ENCODE data around the gene KIF20A.
A peak's percentile ranks its signal among the peaks of the same experiment; 100 is the strongest.
"Not testable (repeated sequence)": the region's sequence is repeated elsewhere in the genome, so short reads cannot be mapped to it uniquely, and the experiment has no call there.

KIF20A gene

DNA sequence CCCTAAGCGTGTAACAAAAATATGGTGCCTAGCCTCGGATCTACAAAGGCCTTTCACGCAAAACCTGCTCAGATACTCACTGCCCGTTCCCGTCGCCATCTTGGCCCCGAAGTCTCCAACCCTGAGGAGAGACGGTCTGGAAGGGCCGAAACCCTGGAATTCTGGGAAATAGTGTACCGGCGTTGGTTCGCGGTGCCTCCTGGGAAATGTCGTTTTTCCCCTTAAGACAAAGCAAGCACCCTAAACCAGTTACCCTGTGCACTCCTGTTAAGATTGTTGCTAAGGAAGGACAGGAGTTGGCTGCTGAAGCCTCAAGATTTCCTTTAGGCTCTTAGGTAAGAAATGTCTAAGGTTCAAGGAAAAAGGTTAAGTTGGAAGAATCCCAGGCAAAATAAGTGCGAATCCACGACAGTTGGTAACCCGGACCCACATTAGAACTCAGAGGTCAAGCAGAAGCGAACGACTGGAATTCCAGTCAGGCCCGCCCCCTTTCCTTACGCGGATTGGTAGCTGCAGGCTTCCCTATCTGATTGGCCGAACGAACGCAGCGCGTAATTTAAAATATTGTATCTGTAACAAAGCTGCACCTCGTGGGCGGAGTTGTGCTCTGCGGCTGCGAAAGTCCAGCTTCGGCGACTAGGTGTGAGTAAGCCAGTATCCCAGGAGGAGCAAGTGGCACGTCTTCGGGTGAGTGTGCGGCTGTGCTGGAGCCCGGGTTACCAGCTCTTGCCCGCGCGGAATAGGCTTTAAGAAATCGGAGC is at the start of gene KIF20A, which contains the start of gene BRD8:
TSS of gene KIF20A (plus strand) at position 597 of the 761 bp plus-strand sequence. CDS start 569 bp downstream, outside the sequence.
TSS of gene BRD8 (minus strand) at position 115 of the 761 bp plus-strand sequence. CDS start at position 99, 16 bp downstream.
- peak; percentile 96 for DNase-seq

DNA sequence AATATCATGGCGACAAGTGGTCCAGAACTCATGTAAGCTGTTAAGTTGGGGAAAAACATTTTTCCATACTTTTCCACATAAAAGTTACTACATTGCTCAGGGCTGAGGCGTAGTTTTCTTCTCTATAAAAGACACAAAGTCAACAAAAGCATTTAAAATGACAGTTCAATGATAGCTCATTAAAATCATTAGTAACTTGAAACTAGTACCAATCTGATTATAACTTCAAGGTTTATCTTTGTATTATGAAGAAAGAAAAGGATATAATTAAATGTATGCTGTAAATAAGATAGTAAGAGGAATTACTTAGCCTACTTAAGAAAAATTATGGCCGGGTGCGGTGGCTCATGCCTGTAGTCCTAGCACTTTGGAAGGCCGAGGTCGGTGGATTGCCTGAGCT is 49.6 kb upstream of the KIF20A start:
- DNase-seq: no peak

- DNase-seq: no peak
Measured at GRCh38 chr5:138132543-138132942, 46.4 kb upstream of the KIF20A start.

DNA sequence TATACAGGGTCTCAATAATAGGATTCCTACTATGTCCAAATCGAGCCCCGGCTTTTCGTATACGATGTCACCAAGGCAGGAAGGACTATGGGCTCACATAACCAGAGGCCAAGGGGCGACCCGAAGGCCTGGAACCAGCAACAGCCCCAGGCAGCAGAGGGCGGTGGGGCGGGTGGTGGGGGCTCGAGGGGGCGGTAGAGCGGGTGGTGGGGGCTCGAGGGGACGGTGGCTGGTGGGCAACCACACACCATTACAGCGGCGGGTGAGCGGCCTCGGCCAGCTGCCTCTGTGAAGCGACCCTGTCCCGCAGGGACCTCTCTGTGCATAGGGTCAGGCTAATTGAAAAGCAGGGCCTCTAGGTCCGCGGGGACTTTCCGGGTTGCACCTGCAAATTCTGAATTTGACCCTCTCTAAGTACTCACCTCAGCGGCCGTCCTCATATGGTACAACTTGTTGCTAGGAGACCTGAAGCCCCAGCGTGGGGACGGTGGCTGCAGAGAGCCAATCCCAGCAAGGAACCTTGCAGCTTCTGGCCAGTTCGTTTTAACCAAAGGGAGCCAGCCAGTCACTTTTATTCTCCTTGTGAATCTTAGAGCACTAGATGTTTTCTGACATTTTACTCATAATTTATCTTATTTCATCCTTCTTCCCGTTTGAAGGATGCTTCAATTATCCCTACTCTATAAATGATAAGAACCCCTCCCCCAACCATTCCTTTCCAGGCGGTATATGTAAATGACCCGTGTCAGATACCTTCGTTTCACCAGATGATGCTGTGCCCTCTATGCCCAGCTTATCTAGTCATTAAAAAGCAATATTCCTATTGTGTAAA is 39.7 kb upstream of the KIF20A start, which contains the start of gene NME5:
TSS of gene NME5 (minus strand) at position 480 of the 832 bp plus-strand sequence. CDS start 648 bp downstream, outside the sequence.
- peak; percentile 43 for DNase-seq

GRCh38 chr5:138139781-138140090 is 39.2 kb upstream of the KIF20A start:
- no peak for DNase-seq

- DNase-seq: no peak
Measured at GRCh38 chr5:138140268-138140667, 38.6 kb upstream of the KIF20A start.

- no peak for DNase-seq
Measured at GRCh38 chr5:138141734-138142133, 37.2 kb upstream of the KIF20A start.

GRCh38 chr5:138143578-138143977 is 35.3 kb upstream of the KIF20A start:
- DNase-seq: not testable (repeated sequence)

- peak; percentile 65 for DNase-seq
Measured at GRCh38 chr5:138148811-138149210, 30.1 kb upstream of the KIF20A start.

DNA sequence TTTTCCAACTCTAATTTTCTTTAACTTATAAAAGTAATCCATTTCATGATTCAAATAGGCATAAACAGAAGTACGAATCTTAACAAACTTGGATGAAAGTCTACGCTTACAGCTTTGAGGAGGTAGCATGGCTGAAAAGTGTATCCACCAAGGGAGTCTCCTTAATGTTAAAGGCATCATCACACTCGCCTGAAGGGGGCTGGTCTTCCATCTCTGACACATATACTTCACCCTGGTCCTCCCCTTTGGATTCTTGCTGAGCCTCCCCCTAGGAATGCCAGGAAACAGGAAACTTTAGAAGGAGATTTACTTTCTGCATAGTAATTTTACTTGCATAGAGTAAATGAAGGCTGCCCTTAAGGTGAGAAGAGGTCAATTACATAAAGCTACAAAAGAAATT is 29.4 kb upstream of the KIF20A start:
- DNase-seq: peak; percentile 38

DNA sequence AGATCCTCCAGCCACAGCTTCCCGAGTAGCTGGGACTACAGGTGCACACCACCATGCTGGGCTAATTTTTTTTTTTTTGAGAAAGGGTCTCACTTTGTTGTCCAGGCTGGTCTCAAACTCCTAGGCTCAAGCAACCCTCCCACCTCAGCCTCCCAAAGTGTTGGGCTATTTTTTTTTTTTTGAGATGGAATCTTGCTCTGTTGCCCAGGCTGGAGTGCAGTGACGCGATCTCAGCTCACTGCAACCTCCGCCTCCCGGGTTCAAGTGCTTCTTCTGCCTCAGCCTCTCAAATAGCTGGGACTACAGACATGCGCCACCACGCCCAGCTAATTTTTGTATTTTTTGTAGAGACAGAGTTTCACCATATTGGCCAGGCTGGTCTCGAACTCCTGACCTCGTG is 22.9 kb upstream of the KIF20A start:
- not testable (repeated sequence) for DNase-seq

- DNase-seq: no peak
Measured at GRCh38 chr5:138157626-138158025, 21.3 kb upstream of the KIF20A start.

DNA sequence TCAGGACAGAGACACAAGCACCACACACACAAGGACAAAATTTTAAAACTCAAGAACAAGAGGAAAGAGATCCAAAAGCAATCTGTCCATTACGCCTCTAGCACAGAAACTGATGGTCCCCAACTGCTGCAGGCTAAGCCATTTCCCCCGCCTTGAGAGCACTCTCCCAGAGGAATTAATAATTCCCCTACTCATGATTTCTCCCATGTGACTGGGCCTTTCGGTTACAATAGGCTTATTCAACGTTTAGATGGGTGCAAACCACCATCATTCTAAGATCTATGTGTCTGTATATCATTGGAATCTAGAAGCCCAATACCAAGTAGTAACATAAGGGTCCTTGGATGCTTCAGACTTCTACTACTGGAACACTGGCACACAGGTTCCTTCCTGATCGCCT is 19.2 kb upstream of the KIF20A start:
- DNase-seq: no peak

- no peak for DNase-seq
Measured at GRCh38 chr5:138160706-138161105, 18.2 kb upstream of the KIF20A start.

GRCh38 chr5:138163721-138164120 is 15.2 kb upstream of the KIF20A start:
- no peak for DNase-seq

DNA sequence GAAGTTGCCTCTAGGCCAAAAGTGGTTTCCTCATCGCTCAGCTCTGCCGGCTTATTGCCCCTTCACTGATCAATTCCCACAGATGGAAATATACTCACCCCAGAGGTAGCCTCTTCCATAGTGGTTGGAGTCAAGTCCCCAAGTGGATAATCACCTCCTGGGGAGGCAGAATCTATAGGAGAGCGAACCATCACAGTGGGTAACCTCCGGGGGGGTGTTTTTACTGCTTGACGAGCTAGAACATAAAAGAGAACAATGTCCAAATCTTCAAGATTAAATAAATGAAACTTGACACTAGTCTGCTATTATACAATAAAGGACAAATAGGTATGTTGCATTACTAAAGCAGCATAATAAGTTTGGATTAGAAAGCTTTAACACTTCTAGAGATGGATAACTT is 9.8 kb upstream of the KIF20A start:
- no peak for DNase-seq

- no peak for DNase-seq
Measured at GRCh38 chr5:138170299-138170698, 8.6 kb upstream of the KIF20A start.

DNA sequence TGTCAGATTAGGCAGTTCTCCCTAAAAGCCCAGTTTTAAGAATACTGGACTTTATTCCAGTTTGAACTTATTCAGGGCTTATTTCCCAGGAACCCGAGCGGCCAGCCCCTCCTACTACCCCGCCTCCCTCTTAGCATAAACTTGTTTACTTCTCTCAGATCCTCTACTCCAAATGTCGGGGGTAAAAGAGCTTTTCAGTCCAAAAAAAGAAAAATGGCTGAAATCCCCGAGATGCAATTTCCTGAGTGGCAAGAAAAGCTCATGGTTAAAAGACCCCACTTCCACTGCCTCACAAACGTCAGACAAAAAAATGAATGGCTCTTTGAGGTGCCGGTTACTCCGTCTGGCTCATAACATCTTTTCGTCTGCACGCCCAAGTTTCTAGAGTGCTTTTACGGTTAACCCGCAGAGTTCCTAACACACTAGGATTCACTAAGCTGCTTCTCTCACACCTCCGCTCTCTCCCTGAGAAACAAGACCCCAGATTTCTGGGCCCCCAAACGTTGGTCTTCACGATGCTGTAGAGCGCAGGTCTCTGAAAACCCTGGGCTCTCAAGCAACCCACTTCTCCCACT is 884 bp upstream of the KIF20A start:
- no peak for DNase-seq

DNA sequence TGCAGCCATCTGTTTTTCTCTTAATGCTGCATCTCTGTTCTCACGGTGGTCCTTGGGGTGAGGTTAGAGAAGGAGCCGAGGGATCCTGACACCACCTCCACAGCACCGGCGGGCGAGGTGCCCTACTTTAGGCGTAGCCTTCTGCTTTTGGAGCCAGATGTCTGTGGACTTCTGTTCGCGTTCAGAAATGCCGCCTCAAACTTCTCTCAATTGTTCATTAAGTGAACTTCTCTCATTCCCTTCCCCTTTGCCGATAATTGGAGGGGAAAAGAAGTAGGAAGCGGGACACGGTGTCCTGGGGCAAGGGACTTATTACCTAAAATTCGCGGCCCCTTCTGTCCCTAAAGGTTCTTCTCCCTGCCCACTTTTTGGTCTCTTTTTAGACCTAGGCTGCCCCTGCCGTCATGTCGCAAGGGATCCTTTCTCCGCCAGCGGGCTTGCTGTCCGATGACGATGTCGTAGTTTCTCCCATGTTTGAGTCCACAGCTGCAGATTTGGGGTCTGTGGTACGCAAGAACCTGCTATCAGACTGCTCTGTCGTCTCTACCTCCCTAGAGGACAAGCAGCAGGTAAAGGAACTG is 455 bp downstream of the KIF20A start:
- no peak for DNase-seq

- peak; percentile 66 for DNase-seq
Measured at GRCh38 chr5:138180183-138180782, 1.4 kb downstream of the KIF20A start.

- no peak for DNase-seq
Measured at GRCh38 chr5:138180841-138181240, 1.9 kb downstream of the KIF20A start.

- DNase-seq: no peak
Measured at GRCh38 chr5:138182808-138183207, 3.9 kb downstream of the KIF20A start.

DNA sequence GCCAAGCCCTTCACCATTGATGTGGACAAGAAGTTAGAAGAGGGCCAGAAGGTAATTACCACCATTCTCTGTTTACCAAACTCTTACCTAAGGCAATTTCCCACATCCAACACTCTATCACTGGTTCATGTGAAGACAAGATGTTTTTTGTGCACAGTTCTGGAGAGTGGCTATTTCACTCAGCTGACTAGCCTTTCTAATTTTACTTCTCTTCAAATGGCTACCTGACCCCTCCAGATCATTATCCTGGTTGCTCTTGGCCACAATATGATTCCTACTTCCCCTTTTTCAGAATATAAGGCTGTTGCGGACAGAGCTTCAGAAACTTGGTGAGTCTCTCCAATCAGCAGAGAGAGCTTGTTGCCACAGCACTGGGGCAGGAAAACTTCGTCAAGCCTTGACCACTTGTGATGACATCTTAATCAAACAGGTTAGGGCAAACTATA is 7.1 kb downstream of the KIF20A start:
- no peak for DNase-seq
